ENCODE results near the gene TRDMT1. TPM values are rescaled to one million over a fixed set of nuclear protein-coding genes. Genes with fewer than 3 reads are reported as not detected.

TRDMT1 gene
- total and polyA plus RNA-seq, 2 donors (not counting 1 experiment from before 2014, with no cell fraction given): 5.8 to 7.0 TPM

DNA sequence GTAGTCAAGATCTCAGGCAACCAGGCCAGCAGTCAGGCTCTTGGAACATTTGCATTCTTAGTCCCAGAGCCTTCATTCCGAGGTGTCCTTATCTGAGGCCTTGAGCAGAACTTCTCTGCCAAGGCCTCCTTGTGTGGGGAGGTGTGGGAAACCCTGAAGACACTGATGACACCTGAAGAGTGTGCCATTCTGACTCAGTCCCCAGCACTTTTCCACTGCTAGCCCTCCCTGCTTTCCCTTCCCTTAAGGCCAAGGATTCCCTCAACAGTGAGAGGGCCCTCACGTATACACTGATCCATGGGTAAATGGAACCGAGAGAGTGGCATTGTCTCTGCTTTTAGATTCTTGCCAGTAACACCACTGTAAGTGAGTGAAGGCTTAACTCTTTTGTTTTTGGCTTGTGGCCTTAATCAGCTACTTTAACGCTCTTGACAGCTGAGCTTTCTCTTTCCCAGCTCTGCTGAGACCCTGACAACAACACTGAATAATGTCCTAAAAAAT is 30.3 kb downstream of the TRDMT1 start:
- TF ChIP-seq EZH2 (IDR thresholded peaks at IDR 0.05; ENCODE audit: low read length, missing control alignments): no peak
- TF ChIP-seq, protein P1, sequence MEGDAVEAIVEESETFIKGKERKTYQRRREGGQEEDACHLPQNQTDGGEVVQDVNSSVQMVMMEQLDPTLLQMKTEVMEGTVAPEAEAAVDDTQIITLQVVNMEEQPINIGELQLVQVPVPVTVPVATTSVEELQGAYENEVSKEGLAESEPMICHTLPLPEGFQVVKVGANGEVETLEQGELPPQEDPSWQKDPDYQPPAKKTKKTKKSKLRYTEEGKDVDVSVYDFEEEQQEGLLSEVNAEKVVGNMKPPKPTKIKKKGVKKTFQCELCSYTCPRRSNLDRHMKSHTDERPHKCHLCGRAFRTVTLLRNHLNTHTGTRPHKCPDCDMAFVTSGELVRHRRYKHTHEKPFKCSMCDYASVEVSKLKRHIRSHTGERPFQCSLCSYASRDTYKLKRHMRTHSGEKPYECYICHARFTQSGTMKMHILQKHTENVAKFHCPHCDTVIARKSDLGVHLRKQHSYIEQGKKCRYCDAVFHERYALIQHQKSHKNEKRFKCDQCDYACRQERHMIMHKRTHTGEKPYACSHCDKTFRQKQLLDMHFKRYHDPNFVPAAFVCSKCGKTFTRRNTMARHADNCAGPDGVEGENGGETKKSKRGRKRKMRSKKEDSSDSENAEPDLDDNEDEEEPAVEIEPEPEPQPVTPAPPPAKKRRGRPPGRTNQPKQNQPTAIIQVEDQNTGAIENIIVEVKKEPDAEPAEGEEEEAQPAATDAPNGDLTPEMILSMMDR (conservative IDR thresholded peaks at IDR 0.05 in 1 of 2, IDR thresholded peaks at IDR 0.05 in 1 of 2; ENCODE audit: low read depth in 1 of 2, low read length in 2 of 2): no peak
- Histone ChIP-seq H2AFZ (ENCODE audit: low read length) (peak overlapping the region; percentile 85), H3K36me3 (ENCODE audit: control insufficient read depth, insufficient read depth, low read length) (peaks cover 2% of the 10 kb centered on the region), H3K9me3 (ENCODE audit: control insufficient read depth, insufficient read depth, low read depth, low read length) (no peaks in the 10 kb centered on the region), H3K27ac (ENCODE audit: insufficient read depth, low read length) (peak overlapping the region; percentile 45), H3K4me2 (ENCODE audit: extremely low read depth, insufficient read depth, low read length) (peak overlapping the region; percentile 77), H3K9ac (ENCODE audit: insufficient read depth, low read length) (no peak overlapping the region), H3K79me2 (ENCODE audit: control insufficient read depth, insufficient read depth, low read length) (no peaks in the 10 kb centered on the region), H4K20me1 (ENCODE audit: control insufficient read depth, extremely low read depth, insufficient read depth, low read length) (no peaks in the 10 kb centered on the region), H3K27me3 (ENCODE audit: control insufficient read depth, insufficient read depth, low read length) (no peaks in the 10 kb centered on the region), H3K4me3 (replicated peaks in 1 of 4; ENCODE audit: control extremely low read depth in 1 of 4, insufficient read depth in 1 of 4, low read depth in 3 of 4, low read length in 4 of 4) (peak overlapping the region in 3 of 4 experiments; percentile 2 to 35 (median 3)), H3K4me1 (ENCODE audit: control insufficient read depth, extremely low read depth, insufficient read depth, low read length) (no peaks in the 10 kb centered on the region)
- peak in 1 of 2 donors; percentile 29 for DNase-seq (ENCODE audit: low read depth in 2 of 2)

DNA sequence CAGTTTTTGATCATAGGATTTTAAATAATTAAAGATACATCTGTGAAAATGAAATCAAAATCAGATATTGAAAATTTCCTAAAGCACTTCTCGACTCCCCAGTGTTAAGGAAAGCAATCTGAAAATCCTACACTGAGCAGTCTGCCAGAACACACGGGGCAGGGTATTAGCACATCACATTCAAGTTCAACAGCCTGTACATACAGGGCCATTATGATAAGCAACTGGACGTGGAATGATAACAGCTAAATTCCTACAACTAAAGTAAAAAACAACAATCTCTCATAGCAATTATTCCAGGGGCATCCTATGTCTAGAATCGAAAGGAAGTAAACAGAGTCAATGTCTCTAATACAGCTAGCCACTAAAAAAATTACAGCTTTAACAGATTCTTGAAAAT is 31.7 kb downstream of the TRDMT1 start:
- Histone ChIP-seq H3K4me3 (replicated peaks in 1 of 4; ENCODE audit: control extremely low read depth in 1 of 4, insufficient read depth in 1 of 4, low read depth in 3 of 4, low read length in 4 of 4) (no peak overlapping the region), H3K4me1 (ENCODE audit: control insufficient read depth, extremely low read depth, insufficient read depth, low read length) (no peaks in the 10 kb centered on the region), H2AFZ (ENCODE audit: low read length) (no peak overlapping the region), H3K4me2 (ENCODE audit: extremely low read depth, insufficient read depth, low read length) (no peak overlapping the region), H4K20me1 (ENCODE audit: control insufficient read depth, extremely low read depth, insufficient read depth, low read length) (no peaks in the 10 kb centered on the region), H3K9ac (ENCODE audit: insufficient read depth, low read length) (no peak overlapping the region), H3K9me3 (ENCODE audit: control insufficient read depth, insufficient read depth, low read depth, low read length) (no peaks in the 10 kb centered on the region), H3K27me3 (ENCODE audit: control insufficient read depth, insufficient read depth, low read length) (no peaks in the 10 kb centered on the region), H3K36me3 (ENCODE audit: control insufficient read depth, insufficient read depth, low read length) (peaks cover 2% of the 10 kb centered on the region), H3K27ac (ENCODE audit: insufficient read depth, low read length) (no peak overlapping the region), H3K79me2 (ENCODE audit: control insufficient read depth, insufficient read depth, low read length) (no peaks in the 10 kb centered on the region)
- TF ChIP-seq EZH2 (IDR thresholded peaks at IDR 0.05; ENCODE audit: low read length, missing control alignments): no peak
- TF ChIP-seq, protein P1 (conservative IDR thresholded peaks at IDR 0.05 in 1 of 2, IDR thresholded peaks at IDR 0.05 in 1 of 2; ENCODE audit: low read depth in 1 of 2, low read length in 2 of 2): no peak
- DNase-seq (ENCODE audit: low read depth in 2 of 2): no peak

DNA sequence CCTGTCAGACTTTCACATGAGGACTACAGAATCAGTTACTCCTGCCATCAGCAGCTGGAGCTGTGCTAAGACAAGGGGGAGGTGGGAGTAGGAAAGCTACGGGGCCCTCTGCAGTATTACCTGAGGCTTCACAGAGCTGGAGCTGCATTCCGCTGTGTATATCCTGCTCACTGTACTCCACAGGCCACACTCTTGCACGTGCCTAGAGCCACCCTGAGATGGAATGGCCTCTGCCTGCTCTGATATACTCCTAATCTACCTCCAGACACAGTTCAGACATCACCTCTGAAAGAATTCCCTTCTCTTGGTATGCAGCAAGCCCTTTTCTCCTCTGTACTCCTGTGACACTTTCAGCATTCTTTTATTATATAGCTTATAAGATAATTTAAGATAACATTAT is 34.8 kb downstream of the TRDMT1 start:
- Histone ChIP-seq H2AFZ (ENCODE audit: low read length) (no peak overlapping the region), H3K4me1 (ENCODE audit: control insufficient read depth, extremely low read depth, insufficient read depth, low read length) (no peaks in the 10 kb centered on the region), H4K20me1 (ENCODE audit: control insufficient read depth, extremely low read depth, insufficient read depth, low read length) (no peaks in the 10 kb centered on the region), H3K36me3 (ENCODE audit: control insufficient read depth, insufficient read depth, low read length) (peaks cover 2% of the 10 kb centered on the region), H3K9ac (ENCODE audit: insufficient read depth, low read length) (no peak overlapping the region), H3K27me3 (ENCODE audit: control insufficient read depth, insufficient read depth, low read length) (no peaks in the 10 kb centered on the region), H3K4me2 (ENCODE audit: extremely low read depth, insufficient read depth, low read length) (no peak overlapping the region), H3K79me2 (ENCODE audit: control insufficient read depth, insufficient read depth, low read length) (no peaks in the 10 kb centered on the region), H3K27ac (ENCODE audit: insufficient read depth, low read length) (no peak overlapping the region), H3K9me3 (ENCODE audit: control insufficient read depth, insufficient read depth, low read depth, low read length) (no peaks in the 10 kb centered on the region), H3K4me3 (replicated peaks in 1 of 4; ENCODE audit: control extremely low read depth in 1 of 4, insufficient read depth in 1 of 4, low read depth in 3 of 4, low read length in 4 of 4) (no peak overlapping the region)
- TF ChIP-seq EZH2 (IDR thresholded peaks at IDR 0.05; ENCODE audit: low read length, missing control alignments): no peak
- TF ChIP-seq, protein P1 (conservative IDR thresholded peaks at IDR 0.05 in 1 of 2, IDR thresholded peaks at IDR 0.05 in 1 of 2; ENCODE audit: low read depth in 1 of 2, low read length in 2 of 2): no peak
- DNase-seq (ENCODE audit: low read depth in 2 of 2): no peak
